GM18505 (cell line): Measurements from ENCODE around the gene FAM107B.
"Not testable (repeated sequence)": the region's sequence is repeated elsewhere in the genome, so short reads cannot be mapped to it uniquely, and the experiment has no call there.

ENCODE experiments used
- ATAC-seq: cut with Tn5 transposase; IDR thresholded peaks from one replicate; pipeline ENCODE4 v1.9.1; 2021; ENCODE audit not compliant: unreplicated experiment
- POLR2A ChIP-seq: IDR thresholded peaks from 4 replicates; pipeline ENCODE4 v1.6.1; 2011; ENCODE audit warnings: borderline replicate concordance; ENCODE audit not compliant: insufficient read depth, insufficient read length; ENCODE audit errors: extremely low read depth

The FAM107B gene

GRCh38 chr10:14774797-14775196 lies at the start of gene FAM107B:
FAM107B (minus strand) TSS chr10:14774897; CDS start chr10:14774663, 234 bp downstream.
- ATAC-seq = no peak

GRCh38 chr10:14823966-14824365 lies 49.3 kb upstream of the FAM107B start:
- no peak for ATAC-seq

More at GRCh38 chr10:14774797-14775196, at the start of gene FAM107B:
- TF ChIP-seq POLR2A = no peak

GRCh38 chr10:14822879-14823755 lies 48.4 kb upstream of the FAM107B start:
- no peak for ATAC-seq
- no peak for TF ChIP-seq POLR2A

More at GRCh38 chr10:14823966-14824365, 49.3 kb upstream of the FAM107B start:
- TF ChIP-seq POLR2A = no peak

- no peak for ATAC-seq
- no peak for TF ChIP-seq POLR2A
These were observed 47.1 kb upstream of the FAM107B start for GRCh38 chr10:14821635-14822375.

GRCh38 chr10:14820775-14821154 lies 46.1 kb upstream of the FAM107B start:
- no peak for TF ChIP-seq POLR2A
- ATAC-seq = no peak

- no peak for ATAC-seq
- TF ChIP-seq POLR2A = no peak
These were observed 45.5 kb upstream of the FAM107B start for GRCh38 chr10:14820010-14820774.

- not testable (repeated sequence) for ATAC-seq
These were observed 42.0 kb upstream of the FAM107B start for GRCh38 chr10:14816717-14817116.

- ATAC-seq = no peak
- TF ChIP-seq POLR2A = no peak
These were observed 41.0 kb upstream of the FAM107B start for GRCh38 chr10:14815681-14816080.

- TF ChIP-seq POLR2A = no peak
- ATAC-seq = no peak
These were observed 37.6 kb upstream of the FAM107B start for GRCh38 chr10:14812271-14812670.

- ATAC-seq = no peak
These were observed 36.6 kb upstream of the FAM107B start for GRCh38 chr10:14810969-14811953.

GRCh38 chr10:14806318-14806717 lies 31.6 kb upstream of the FAM107B start:
- no peak for ATAC-seq
- TF ChIP-seq POLR2A = no peak

More at GRCh38 chr10:14810969-14811953, 36.6 kb upstream of the FAM107B start:
- no peak for TF ChIP-seq POLR2A

- ATAC-seq = no peak
- no peak for TF ChIP-seq POLR2A
These were observed 29.1 kb upstream of the FAM107B start for GRCh38 chr10:14803827-14804226.

GRCh38 chr10:14801723-14802122 lies 27.0 kb upstream of the FAM107B start:
- TF ChIP-seq POLR2A = no peak
- no peak for ATAC-seq

GRCh38 chr10:14800397-14800796 lies 25.7 kb upstream of the FAM107B start:
- no peak for TF ChIP-seq POLR2A
- ATAC-seq = no peak
